HEK293T (cell line): ENCODE data around the gene DNAJA2.
"Not testable (repeated sequence)": the region's sequence is repeated elsewhere in the genome, so short reads cannot be mapped to it uniquely, and the experiment has no call there.

Experiments
- CTCF ChIA-PET: fragments of 350-600 bp; formaldehyde crosslinking; extraction: SDS; loops from one replicate; lab custom pipeline; 2021; ENCODE audit warnings: antibody characterized with exemption, inconsistent platforms; lab: Yijun Ruan, JAX
- POLR2A ChIA-PET: fragments of 350-600 bp; formaldehyde crosslinking; extraction: SDS; loops from one replicate; lab custom pipeline; 2020; ENCODE audit warnings: antibody characterized with exemption, inconsistent platforms; lab: Yijun Ruan, JAX
- DNase-seq: peaks from one replicate; pipeline ENCODE4 v3.0.0; 2012; ENCODE audit warnings: mixed read lengths; ENCODE audit errors: extremely low spot score
- ARNT ChIP-seq: fragments of 450-650 bp; IDR thresholded peaks from 2 replicates; pipeline ENCODE4 v1.6.1; 2017; ENCODE audit warnings: mild to moderate bottlenecking
- BHLHE40 ChIP-seq: fragments of 450-650 bp; IDR thresholded peaks from 2 replicates; pipeline ENCODE4 v1.6.1; 2016; ENCODE audit warnings: mild to moderate bottlenecking, moderate library complexity, borderline replicate concordance
- CTBP1 ChIP-seq: fragments of 450-650 bp; IDR thresholded peaks from 2 replicates; pipeline ENCODE4 v1.6.1; 2016; ENCODE audit warnings: borderline replicate concordance
- ELF4 ChIP-seq: fragments of 450-650 bp; IDR thresholded peaks from 2 replicates; pipeline ENCODE4 v1.6.1; 2017; ENCODE audit warnings: antibody characterized with exemption
- FOXA1 ChIP-seq: fragments of 450-650 bp; IDR thresholded peaks from 2 replicates; pipeline ENCODE4 v1.6.1; 2016; ENCODE audit warnings: mild to moderate bottlenecking
- FOXK2 ChIP-seq: fragments of 450-650 bp; IDR thresholded peaks from 2 replicates; pipeline ENCODE4 v1.6.1; 2016; ENCODE audit warnings: mild to moderate bottlenecking
- FOXM1 ChIP-seq: fragments of 450-650 bp; IDR thresholded peaks from 2 replicates; pipeline ENCODE4 v1.6.1; 2017; ENCODE audit warnings: mild to moderate bottlenecking, borderline replicate concordance
- HDGF ChIP-seq: fragments of 450-650 bp; IDR thresholded peaks from 2 replicates; pipeline ENCODE4 v1.6.1; 2017; ENCODE audit warnings: antibody characterized with exemption, borderline replicate concordance
- L3MBTL2 ChIP-seq: fragments of 450-650 bp; conservative IDR thresholded peaks from 2 replicates; pipeline ENCODE4 v1.6.1; 2016; ENCODE audit warnings: mild to moderate bottlenecking
- LEF1 ChIP-seq: fragments of 450-650 bp; IDR thresholded peaks from 2 replicates; pipeline ENCODE4 v1.6.1; 2017; ENCODE audit warnings: mild to moderate bottlenecking, borderline replicate concordance
- NFRKB ChIP-seq: fragments of 450-650 bp; IDR thresholded peaks from 2 replicates; pipeline ENCODE4 v1.6.1; 2016; ENCODE audit warnings: mild to moderate bottlenecking, moderate library complexity
- SP1 ChIP-seq: fragments of 450-650 bp; IDR thresholded peaks from 2 replicates; pipeline ENCODE4 v1.6.1; 2017
- SUZ12 ChIP-seq: fragments of 450-650 bp; IDR thresholded peaks from 2 replicates; pipeline ENCODE4 v1.6.1; 2016; ENCODE audit warnings: mild to moderate bottlenecking
- TARDBP ChIP-seq: fragments of 450-650 bp; IDR thresholded peaks from 2 replicates; pipeline ENCODE4 v1.6.1; 2016
- ZNF384 ChIP-seq: fragments of 450-650 bp; IDR thresholded peaks from 2 replicates; pipeline ENCODE4 v1.6.1; 2016
- TF ChIP-seq, protein P1 (sequence below): fragments of 450-650 bp; IDR thresholded peaks from 2 replicates; pipeline ENCODE4 v1.6.1; 2016

Gene DNAJA2

GRCh38 chr16:46947900-46948547 lies 25.4 kb downstream of the DNAJA2 start:
- CTCF ChIA-PET: interaction anchor here (0.7 to 1.1 kb wide), 2 partner anchors 9 to 194 kb away, joined by 3 to 4 read pairs; no protein-coding TSS in a partner anchor
- peak; percentile 38 for DNase-seq
- POLR2A ChIA-PET: no interaction called here

GRCh38 chr16:46944713-46945112 lies 28.8 kb downstream of the DNAJA2 start:
- DNase-seq, CTCF ChIA-PET, POLR2A ChIA-PET: not testable (repeated sequence)

More at GRCh38 chr16:46947900-46948547, 25.4 kb downstream of the DNAJA2 start:
- TF ChIP-seq ZNF384: peak; percentile 62
- no peak for TF ChIP-seq L3MBTL2
- no peak for TF ChIP-seq HDGF
- no peak for TF ChIP-seq CTBP1
- no peak for TF ChIP-seq FOXM1
- no peak for TF ChIP-seq ARNT
- TF ChIP-seq SUZ12: no peak

DNA sequence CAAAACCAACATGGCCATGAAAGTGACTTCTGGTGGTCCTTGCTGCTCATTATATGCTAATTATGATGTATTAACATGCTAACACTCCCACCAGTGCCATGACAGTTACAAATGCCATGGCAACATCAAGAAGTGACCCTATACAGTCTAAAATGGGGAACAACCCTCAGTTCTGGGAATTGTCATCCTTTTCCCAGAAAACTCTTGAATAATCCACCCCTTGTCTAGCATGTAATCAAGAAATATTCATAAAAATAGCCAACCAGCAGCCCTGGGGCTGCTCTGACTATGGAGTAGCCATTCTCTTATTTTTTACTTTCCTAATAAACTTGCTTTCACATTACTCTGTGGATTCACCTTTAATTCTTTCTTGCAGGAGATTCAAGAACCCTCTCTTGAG lies 35.9 kb downstream of the DNAJA2 start:
- TF ChIP-seq SP1 (no peak), HDGF (no peak), ELF4 (no peak), L3MBTL2 (no peak), NFRKB (no peak), TARDBP (no peak), LEF1 (no peak), ZNF384 (no peak), FOXM1 (no peak), BHLHE40 (no peak), SUZ12 (no peak), ARNT (no peak), CTBP1 (no peak), FOXK2 (no peak)
- TF ChIP-seq, protein P1, sequence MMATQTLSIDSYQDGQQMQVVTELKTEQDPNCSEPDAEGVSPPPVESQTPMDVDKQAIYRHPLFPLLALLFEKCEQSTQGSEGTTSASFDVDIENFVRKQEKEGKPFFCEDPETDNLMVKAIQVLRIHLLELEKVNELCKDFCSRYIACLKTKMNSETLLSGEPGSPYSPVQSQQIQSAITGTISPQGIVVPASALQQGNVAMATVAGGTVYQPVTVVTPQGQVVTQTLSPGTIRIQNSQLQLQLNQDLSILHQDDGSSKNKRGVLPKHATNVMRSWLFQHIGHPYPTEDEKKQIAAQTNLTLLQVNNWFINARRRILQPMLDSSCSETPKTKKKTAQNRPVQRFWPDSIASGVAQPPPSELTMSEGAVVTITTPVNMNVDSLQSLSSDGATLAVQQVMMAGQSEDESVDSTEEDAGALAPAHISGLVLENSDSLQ: no peak
- no peak for DNase-seq
- POLR2A ChIA-PET: no interaction called here
- CTCF ChIA-PET: no interaction called here

- no peak for DNase-seq
- TF ChIP-seq, protein P1: no peak
- TF ChIP-seq CTBP1 (no peak), HDGF (no peak), LEF1 (no peak), TARDBP (no peak), FOXK2 (no peak)
- POLR2A ChIA-PET: no interaction called here
- CTCF ChIA-PET: no interaction called here
Observed at GRCh38 chr16:46932802-46933201, 40.7 kb downstream of the DNAJA2 start.

GRCh38 chr16:46930861-46931260 lies 42.6 kb downstream of the DNAJA2 start:
- ChIA-PET CTCF (no interaction called here), POLR2A (no interaction called here)
- no peak for DNase-seq
- TF ChIP-seq ELF4 (no peak), LEF1 (no peak), HDGF (no peak), FOXA1 (no peak)
- TF ChIP-seq, protein P1: no peak

- ChIA-PET CTCF (interaction anchor here (0.8 to 2.3 kb wide), 4 partner anchors 9 to 116 kb away, joined by 3 to 8 read pairs (median 3); no protein-coding TSS in a partner anchor), POLR2A (no interaction called here)
- peak; percentile 86 for DNase-seq
- no peak for TF ChIP-seq CTBP1
- no peak for TF ChIP-seq ZNF384
- TF ChIP-seq L3MBTL2: no peak
- TF ChIP-seq FOXA1: no peak
- no peak for TF ChIP-seq ARNT
- TF ChIP-seq SP1: no peak
- TF ChIP-seq HDGF: no peak
- TF ChIP-seq FOXM1: no peak
- TF ChIP-seq SUZ12: no peak
- no peak for TF ChIP-seq TARDBP
- TF ChIP-seq FOXK2: no peak
- no peak for TF ChIP-seq ELF4
- TF ChIP-seq NFRKB: no peak
- TF ChIP-seq, protein P1: no peak
- no peak for TF ChIP-seq BHLHE40
- TF ChIP-seq LEF1: no peak
Observed at GRCh38 chr16:46929378-46930332, 43.8 kb downstream of the DNAJA2 start.
